ENCODE data around the gene PPP5C. TPM values are rescaled to one million over a fixed set of nuclear protein-coding genes. Genes with fewer than 3 reads are reported as not detected.
A peak's percentile ranks its signal among the peaks of the same experiment; 100 is the strongest.

Gene PPP5C
- total RNA-seq, 1 experiment from 2014 or later: 102 TPM

DNA sequence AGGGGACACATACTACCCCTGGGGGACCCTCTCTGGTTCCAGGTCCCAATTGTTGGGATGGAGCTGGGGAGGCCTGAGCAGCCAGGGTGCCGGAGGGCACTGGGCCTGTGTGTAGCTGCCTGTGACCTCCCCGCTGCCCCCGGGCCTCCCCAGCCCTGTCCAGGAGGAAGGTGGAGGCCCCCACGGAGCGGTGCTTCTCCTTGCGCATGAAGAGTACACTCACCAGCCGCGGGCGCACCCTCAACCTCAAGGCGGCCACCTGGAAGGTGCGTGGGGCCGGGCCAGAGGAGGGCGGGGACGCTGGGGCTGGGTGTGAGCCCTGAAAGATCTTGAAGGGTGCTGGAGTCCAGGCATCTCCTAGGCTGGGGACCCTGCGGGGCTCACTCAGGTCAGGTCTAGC is 38.4 kb upstream of the PPP5C start:
- BruUV-seq (replicated peaks): no TSS peak
- TF ChIP-seq ATF3 (IDR thresholded peaks at IDR 0.05) (no peak), ZFX (IDR thresholded peaks at IDR 0.05) (0 out of 2 replicates have a peak, but pooled peaks have one; percentile 9), EZH2 (IDR thresholded peaks at IDR 0.05) (no peak)
- intact Hi-C loops (cut with micrococcal nuclease): no loop called here
- Histone ChIP-seq H3K27ac (ENCODE audit: low read depth, low read length) (no peak overlapping the region), H3K27me3 (ENCODE audit: insufficient read depth, low read length) (no peaks in the 10 kb centered on the region), H3K79me2 (ENCODE audit: insufficient read depth, low read length) (no peaks in the 10 kb centered on the region), H3K4me2 (ENCODE audit: low read length) (no peak overlapping the region), H3K36me3 (ENCODE audit: control insufficient read depth in 1 of 2, insufficient read depth in 2 of 2, low read length in 2 of 2) (no peaks in the 10 kb centered on the region), H3K9me3 (ENCODE audit: control insufficient read depth in 1 of 2, insufficient read depth in 1 of 2, low read depth in 1 of 2, low read length in 2 of 2) (peaks cover 6 to 12% of the 10 kb centered on the region in 2 experiments; a peak in 2 of 4 replicates), H4K20me1 (ENCODE audit: insufficient read depth) (no peaks in the 10 kb centered on the region), H3K9ac (ENCODE audit: low read length) (no peak overlapping the region), H3K4me1 (ENCODE audit: control insufficient read depth in 1 of 2, insufficient read depth in 2 of 2, low read length in 2 of 2) (peaks cover 3 to 7% of the 10 kb centered on the region in 2 experiments; a peak in 3 of 4 replicates), H2AFZ (ENCODE audit: low read depth, low read length, poor library complexity, severe bottlenecking) (no peak overlapping the region), H3K4me3 (replicated peaks in 1 of 2; ENCODE audit: low read depth in 1 of 2, low read length in 2 of 2) (no peak overlapping the region), H3K9me2 (ENCODE audit: insufficient read depth) (no peaks in the 10 kb centered on the region)
- RAD21 ChIA-PET (ENCODE audit: low non-redundant PET in 1 of 2, low total read pairs in 2 of 2, uncharacterized antibody in 2 of 2, unreplicated experiment in 2 of 2): no interaction called here
- DNase-seq (ENCODE audit: low read depth, low spot score) (no peak), ATAC-seq (no peak)
- CTCF ChIA-PET: interaction anchor here (0.6 kb wide), 1 partner anchor 37 kb away, joined by 3 read pairs; no protein-coding TSS in a partner anchor
- POLR2A ChIA-PET: no interaction called here

GRCh38 chr19:46309056-46309455 is 37.8 kb upstream of the PPP5C start:
- H3K4me3 ChIP-seq (replicated peaks in 1 of 2; ENCODE audit: low read depth in 1 of 2, low read length in 2 of 2): no peak overlapping the region
- H3K9me3 ChIP-seq (ENCODE audit: control insufficient read depth in 1 of 2, insufficient read depth in 1 of 2, low read depth in 1 of 2, low read length in 2 of 2): peaks cover 6 to 12% of the 10 kb centered on the region in 2 experiments; a peak in 2 of 4 replicates
- H3K27ac ChIP-seq (ENCODE audit: low read depth, low read length): no peak overlapping the region
- H3K36me3 ChIP-seq (ENCODE audit: control insufficient read depth in 1 of 2, insufficient read depth in 2 of 2, low read length in 2 of 2): no peaks in the 10 kb centered on the region
- no peak for TF ChIP-seq CEBPB (IDR thresholded peaks at IDR 0.05; ENCODE audit: low read depth)
- TF ChIP-seq JUND (IDR thresholded peaks at IDR 0.05): no peak
- TF ChIP-seq REST (IDR thresholded peaks at IDR 0.05; ENCODE audit: low read depth): no peak
- no peak for TF ChIP-seq ELF1 (IDR thresholded peaks at IDR 0.05; ENCODE audit: borderline replicate concordance, low read depth)
- TF ChIP-seq MAX (IDR thresholded peaks at IDR 0.05): no peak
- TF ChIP-seq SRF (IDR thresholded peaks at IDR 0.05; ENCODE audit: low read depth): no peak
- TF ChIP-seq SP1 (IDR thresholded peaks at IDR 0.05; ENCODE audit: low read depth): no peak
- no peak for TF ChIP-seq POLR2A (IDR thresholded peaks at IDR 0.05; ENCODE audit: borderline replicate concordance, extremely low read depth, insufficient read depth, insufficient read length)
- no peak for TF ChIP-seq FOSL1 (IDR thresholded peaks at IDR 0.05; ENCODE audit: low read depth)
- TF ChIP-seq POLR2AphosphoS5 (IDR thresholded peaks at IDR 0.05; ENCODE audit: low read depth, low read length): no peak
- no peaks in the 10 kb centered on the region for H3K79me2 ChIP-seq (ENCODE audit: insufficient read depth, low read length)
- H4K20me1 ChIP-seq (ENCODE audit: insufficient read depth): no peaks in the 10 kb centered on the region
- ChIA-PET CTCF (interaction anchor here (0.6 kb wide), 1 partner anchor 37 kb away, joined by 3 read pairs; no protein-coding TSS in a partner anchor), RAD21 (ENCODE audit: low non-redundant PET in 1 of 2, low total read pairs in 2 of 2, uncharacterized antibody in 2 of 2, unreplicated experiment in 2 of 2) (no interaction called here), POLR2A (no interaction called here)
- no peak for DNase-seq (ENCODE audit: low read depth, low spot score)
- no peak overlapping the region for H3K4me2 ChIP-seq (ENCODE audit: low read length)
- H3K9me2 ChIP-seq (ENCODE audit: insufficient read depth): no peaks in the 10 kb centered on the region
- H3K4me1 ChIP-seq (ENCODE audit: control insufficient read depth in 1 of 2, insufficient read depth in 2 of 2, low read length in 2 of 2): peaks cover 0 to 3% of the 10 kb centered on the region in 2 experiments; a peak in 1 of 4 replicates
- H2AFZ ChIP-seq (ENCODE audit: low read depth, low read length, poor library complexity, severe bottlenecking): no peak overlapping the region
- no peak overlapping the region for H3K9ac ChIP-seq (ENCODE audit: low read length)
- no TSS peak for BruUV-seq (replicated peaks)
- no peaks in the 10 kb centered on the region for H3K27me3 ChIP-seq (ENCODE audit: insufficient read depth, low read length)
- intact Hi-C loops (cut with micrococcal nuclease): no loop called here
- no peak for ATAC-seq

All from HCT116 (cell line).